ENCODE measurements around the gene GC.

DNA sequence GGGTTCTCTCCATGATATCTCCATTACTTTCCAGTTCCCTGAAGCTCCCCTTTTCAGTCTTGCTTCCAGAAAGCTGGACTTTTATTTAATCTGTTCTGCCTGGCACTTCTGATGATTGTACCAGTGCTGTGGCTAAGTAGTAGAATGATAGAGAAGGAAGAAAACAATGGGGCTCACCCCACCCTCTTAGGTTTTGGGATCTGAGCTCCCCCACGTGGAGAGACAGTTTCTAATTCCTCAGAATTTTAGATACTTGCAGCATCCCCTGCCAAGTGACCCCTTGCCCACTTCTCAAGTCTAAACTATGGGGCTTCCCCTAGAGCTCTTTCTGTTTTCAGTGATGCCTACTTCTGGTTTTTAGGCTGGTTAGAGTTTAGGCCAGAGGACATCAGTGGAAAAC, 73.9 kb downstream of the GC start:
- no peak for TF ChIP-seq ATF1 (CRISPR knock-in tag; IDR thresholded peaks at IDR 0.05)
- TF ChIP-seq, protein P1, sequence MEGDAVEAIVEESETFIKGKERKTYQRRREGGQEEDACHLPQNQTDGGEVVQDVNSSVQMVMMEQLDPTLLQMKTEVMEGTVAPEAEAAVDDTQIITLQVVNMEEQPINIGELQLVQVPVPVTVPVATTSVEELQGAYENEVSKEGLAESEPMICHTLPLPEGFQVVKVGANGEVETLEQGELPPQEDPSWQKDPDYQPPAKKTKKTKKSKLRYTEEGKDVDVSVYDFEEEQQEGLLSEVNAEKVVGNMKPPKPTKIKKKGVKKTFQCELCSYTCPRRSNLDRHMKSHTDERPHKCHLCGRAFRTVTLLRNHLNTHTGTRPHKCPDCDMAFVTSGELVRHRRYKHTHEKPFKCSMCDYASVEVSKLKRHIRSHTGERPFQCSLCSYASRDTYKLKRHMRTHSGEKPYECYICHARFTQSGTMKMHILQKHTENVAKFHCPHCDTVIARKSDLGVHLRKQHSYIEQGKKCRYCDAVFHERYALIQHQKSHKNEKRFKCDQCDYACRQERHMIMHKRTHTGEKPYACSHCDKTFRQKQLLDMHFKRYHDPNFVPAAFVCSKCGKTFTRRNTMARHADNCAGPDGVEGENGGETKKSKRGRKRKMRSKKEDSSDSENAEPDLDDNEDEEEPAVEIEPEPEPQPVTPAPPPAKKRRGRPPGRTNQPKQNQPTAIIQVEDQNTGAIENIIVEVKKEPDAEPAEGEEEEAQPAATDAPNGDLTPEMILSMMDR (IDR thresholded peaks at IDR 0.05) = no peak
- TF ChIP-seq, protein P2, sequence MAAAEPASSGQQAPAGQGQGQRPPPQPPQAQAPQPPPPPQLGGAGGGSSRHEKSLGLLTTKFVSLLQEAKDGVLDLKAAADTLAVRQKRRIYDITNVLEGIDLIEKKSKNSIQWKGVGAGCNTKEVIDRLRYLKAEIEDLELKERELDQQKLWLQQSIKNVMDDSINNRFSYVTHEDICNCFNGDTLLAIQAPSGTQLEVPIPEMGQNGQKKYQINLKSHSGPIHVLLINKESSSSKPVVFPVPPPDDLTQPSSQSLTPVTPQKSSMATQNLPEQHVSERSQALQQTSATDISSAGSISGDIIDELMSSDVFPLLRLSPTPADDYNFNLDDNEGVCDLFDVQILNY (CRISPR knock-in tag; IDR thresholded peaks at IDR 0.05) = no peak
- TF ChIP-seq NFYB (CRISPR knock-in tag; conservative IDR thresholded peaks at IDR 0.05; ENCODE audit: low read depth) = no peak

Data from WTC11 (cell line).